Measurements from ENCODE around the gene BMPR2.

DNA sequence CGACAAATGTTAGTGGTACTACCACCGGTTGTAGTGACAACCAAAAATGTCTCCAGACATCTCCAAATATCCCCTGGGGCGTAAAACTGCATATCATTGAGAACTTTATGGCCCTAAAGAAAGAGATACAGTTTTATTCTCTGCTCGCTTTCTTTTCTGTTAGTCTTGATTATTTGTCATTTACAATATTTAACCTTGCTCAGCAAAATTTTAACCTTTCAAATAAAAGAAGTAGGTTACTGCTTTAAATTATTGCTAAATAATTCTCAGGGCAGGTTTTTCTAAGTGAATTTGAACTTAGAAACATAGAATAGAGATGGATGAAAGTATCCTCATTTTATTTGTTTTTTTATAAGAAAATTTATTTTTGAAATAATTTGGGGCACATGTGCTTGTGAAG, 67.9 kb downstream of the BMPR2 start:
- TF ChIP-seq, protein P1, sequence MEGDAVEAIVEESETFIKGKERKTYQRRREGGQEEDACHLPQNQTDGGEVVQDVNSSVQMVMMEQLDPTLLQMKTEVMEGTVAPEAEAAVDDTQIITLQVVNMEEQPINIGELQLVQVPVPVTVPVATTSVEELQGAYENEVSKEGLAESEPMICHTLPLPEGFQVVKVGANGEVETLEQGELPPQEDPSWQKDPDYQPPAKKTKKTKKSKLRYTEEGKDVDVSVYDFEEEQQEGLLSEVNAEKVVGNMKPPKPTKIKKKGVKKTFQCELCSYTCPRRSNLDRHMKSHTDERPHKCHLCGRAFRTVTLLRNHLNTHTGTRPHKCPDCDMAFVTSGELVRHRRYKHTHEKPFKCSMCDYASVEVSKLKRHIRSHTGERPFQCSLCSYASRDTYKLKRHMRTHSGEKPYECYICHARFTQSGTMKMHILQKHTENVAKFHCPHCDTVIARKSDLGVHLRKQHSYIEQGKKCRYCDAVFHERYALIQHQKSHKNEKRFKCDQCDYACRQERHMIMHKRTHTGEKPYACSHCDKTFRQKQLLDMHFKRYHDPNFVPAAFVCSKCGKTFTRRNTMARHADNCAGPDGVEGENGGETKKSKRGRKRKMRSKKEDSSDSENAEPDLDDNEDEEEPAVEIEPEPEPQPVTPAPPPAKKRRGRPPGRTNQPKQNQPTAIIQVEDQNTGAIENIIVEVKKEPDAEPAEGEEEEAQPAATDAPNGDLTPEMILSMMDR (IDR thresholded peaks at IDR 0.05): no peak
- TF ChIP-seq POLR2A (IDR thresholded peaks at IDR 0.05; ENCODE audit: low read depth) (no peak), EP300 (IDR thresholded peaks at IDR 0.05) (no peak)

Measured in esophagus muscularis mucosa (tissue), 4 donors.